DOHH2 (cell line): ENCODE measurements around the gene UPP1.
"Not testable (repeated sequence)": the region's sequence is repeated elsewhere in the genome, so short reads cannot be mapped to it uniquely, and the experiment has no call there.

Experiments
- H3F3A ChIP-seq: fragments of 200-600 bp; sonication (generic), shearing (Covaris generic); 2 replicates; pipeline ENCODE4 v1.6.0; 2016; ENCODE audit warnings: antibody characterized with exemption, mild to moderate bottlenecking; ENCODE audit not compliant: control insufficient read depth, insufficient read depth
- H3K27ac ChIP-seq: fragments of 200-600 bp; sonication (generic); 2 replicates; pipeline ENCODE4 v1.5.1; 2014; ENCODE audit warnings: low read depth, mild to moderate bottlenecking, low read length, moderate library complexity
- H3K27me3 ChIP-seq: fragments of 200-600 bp; sonication (generic); 2 replicates; pipeline ENCODE4 v1.6.1; 2014; ENCODE audit warnings: mild to moderate bottlenecking, low read length, mixed read lengths; ENCODE audit not compliant: control insufficient read depth
- H3K36me3 ChIP-seq: fragments of 200-600 bp; sonication (generic); 2 replicates; pipeline ENCODE4 v1.6.1; 2014; ENCODE audit warnings: mild to moderate bottlenecking, low read length, moderate library complexity, mixed read lengths; ENCODE audit not compliant: control insufficient read depth
- H3K4me1 ChIP-seq: fragments of 200-600 bp; sonication (generic); 2 replicates; pipeline ENCODE4 v1.6.1; 2014; ENCODE audit warnings: mild to moderate bottlenecking, low read length, mixed read lengths; ENCODE audit not compliant: control insufficient read depth
- H3K4me2 ChIP-seq: fragments of 200-600 bp; sonication (generic); 2 replicates; pipeline ENCODE4 v1.6.0; 2014; ENCODE audit warnings: mild to moderate bottlenecking, low read length, moderate library complexity
- H3K4me3 ChIP-seq: fragments of 200-600 bp; sonication (generic); 2 replicates; pipeline ENCODE4 v1.5.1; 2014; ENCODE audit warnings: mild to moderate bottlenecking, low read length, mixed read lengths
- H3K79me2 ChIP-seq: fragments of 200-600 bp; sonication (generic); 2 replicates; pipeline ENCODE4 v1.6.1; 2014; ENCODE audit warnings: mild to moderate bottlenecking, low read length, mixed read lengths; ENCODE audit not compliant: control insufficient read depth
- H3K9me2 ChIP-seq: fragments of 200-600 bp; sonication (generic); replicated peaks from 2 replicates; pipeline ENCODE4 v1.6.1; 2014; ENCODE audit warnings: mild to moderate bottlenecking, low read length, mixed read lengths; ENCODE audit not compliant: control insufficient read depth
- H3K9me3 ChIP-seq: fragments of 200-600 bp; sonication (generic); 2 replicates; pipeline ENCODE4 v1.6.1; 2014; ENCODE audit warnings: antibody characterized with exemption, low read length, mixed read lengths; ENCODE audit not compliant: control insufficient read depth, insufficient read depth
- H4K20me1 ChIP-seq: fragments of 200-600 bp; sonication (generic); 2 replicates; pipeline ENCODE4 v1.6.0; 2014; ENCODE audit warnings: low read depth, mild to moderate bottlenecking, antibody characterized with exemption, low read length, moderate library complexity; ENCODE audit not compliant: control insufficient read depth, insufficient read depth
- EZH2phosphoT487 ChIP-seq: fragments of 200-600 bp; sonication (generic); IDR thresholded peaks from 2 replicates; pipeline ENCODE4 v1.6.1; 2017; ENCODE audit warnings: borderline replicate concordance, mild to moderate bottlenecking, antibody characterized with exemption, low read length, moderate library complexity, mixed read lengths
- TF ChIP-seq, protein P1 (sequence below): fragments of 200-600 bp; sonication (generic); IDR thresholded peaks from one replicate; pipeline ENCODE4 v1.5.1; 2014; ENCODE audit warnings: antibody characterized with exemption, mild to moderate bottlenecking, low read depth, low read length; ENCODE audit not compliant: poor library complexity, severe bottlenecking

UPP1 gene

DNA sequence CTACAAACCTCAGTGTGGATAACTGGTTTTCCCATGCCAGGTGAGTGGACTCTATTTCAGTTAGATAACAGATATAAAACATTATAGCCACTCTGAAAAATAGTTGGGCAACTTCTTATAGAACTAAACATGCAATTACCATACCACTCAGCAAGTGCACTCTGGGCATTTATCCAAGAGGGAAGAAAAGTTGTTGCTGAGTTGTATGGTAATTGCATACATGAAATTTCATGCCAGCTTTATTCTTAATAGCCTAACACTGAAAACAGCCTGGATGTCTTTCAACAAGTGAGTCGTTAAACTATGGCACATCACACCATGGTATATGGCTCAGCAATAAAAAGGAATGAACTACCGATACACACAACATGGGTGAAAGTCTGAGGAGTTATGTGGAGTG is 10.6 kb upstream of the UPP1 start:
- H3K9me3 ChIP-seq = no peaks in the 10 kb centered on the region
- no peaks in the 10 kb centered on the region for H3K36me3 ChIP-seq
- no peaks in the 10 kb centered on the region for H3K4me1 ChIP-seq
- H3K9me2 ChIP-seq = no peaks in the 10 kb centered on the region
- H4K20me1 ChIP-seq = no peaks in the 10 kb centered on the region
- H3K4me3 ChIP-seq = no peak overlapping the region
- TF ChIP-seq EZH2phosphoT487 = no peak
- TF ChIP-seq, protein P1, sequence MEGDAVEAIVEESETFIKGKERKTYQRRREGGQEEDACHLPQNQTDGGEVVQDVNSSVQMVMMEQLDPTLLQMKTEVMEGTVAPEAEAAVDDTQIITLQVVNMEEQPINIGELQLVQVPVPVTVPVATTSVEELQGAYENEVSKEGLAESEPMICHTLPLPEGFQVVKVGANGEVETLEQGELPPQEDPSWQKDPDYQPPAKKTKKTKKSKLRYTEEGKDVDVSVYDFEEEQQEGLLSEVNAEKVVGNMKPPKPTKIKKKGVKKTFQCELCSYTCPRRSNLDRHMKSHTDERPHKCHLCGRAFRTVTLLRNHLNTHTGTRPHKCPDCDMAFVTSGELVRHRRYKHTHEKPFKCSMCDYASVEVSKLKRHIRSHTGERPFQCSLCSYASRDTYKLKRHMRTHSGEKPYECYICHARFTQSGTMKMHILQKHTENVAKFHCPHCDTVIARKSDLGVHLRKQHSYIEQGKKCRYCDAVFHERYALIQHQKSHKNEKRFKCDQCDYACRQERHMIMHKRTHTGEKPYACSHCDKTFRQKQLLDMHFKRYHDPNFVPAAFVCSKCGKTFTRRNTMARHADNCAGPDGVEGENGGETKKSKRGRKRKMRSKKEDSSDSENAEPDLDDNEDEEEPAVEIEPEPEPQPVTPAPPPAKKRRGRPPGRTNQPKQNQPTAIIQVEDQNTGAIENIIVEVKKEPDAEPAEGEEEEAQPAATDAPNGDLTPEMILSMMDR = no peak
- H3K4me2 ChIP-seq = no peak overlapping the region
- no peak overlapping the region for H3K27ac ChIP-seq
- no peaks in the 10 kb centered on the region for H3F3A ChIP-seq
- peaks cover 4% of the 10 kb centered on the region; the same call in 1 of the 2 replicates for H3K27me3 ChIP-seq
- no peaks in the 10 kb centered on the region for H3K79me2 ChIP-seq

DNA sequence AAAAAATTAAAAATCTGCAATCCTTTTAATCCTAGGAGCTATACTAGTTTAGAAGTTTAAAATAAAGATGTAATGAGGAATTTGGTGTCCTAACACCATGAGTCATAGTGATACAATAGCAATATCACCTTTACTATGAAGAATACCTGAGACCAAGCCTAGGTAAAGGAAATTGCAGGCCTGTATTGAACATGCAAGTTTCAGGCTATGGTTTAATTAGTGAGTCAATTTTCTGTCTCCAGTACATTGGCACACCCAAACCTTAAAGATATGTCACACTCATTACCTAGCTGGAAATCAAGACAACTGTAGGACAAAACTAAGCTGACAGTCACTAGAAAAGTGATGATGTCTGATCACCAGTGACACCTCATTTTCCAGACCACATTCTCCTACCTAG is 6.7 kb upstream of the UPP1 start:
- not testable (repeated sequence) for H3K4me2 ChIP-seq, H4K20me1 ChIP-seq, H3K27ac ChIP-seq, H3K36me3 ChIP-seq, H3K79me2 ChIP-seq, H3K27me3 ChIP-seq, H3K9me2 ChIP-seq, H3F3A ChIP-seq, H3K9me3 ChIP-seq, H3K4me1 ChIP-seq, H3K4me3 ChIP-seq

DNA sequence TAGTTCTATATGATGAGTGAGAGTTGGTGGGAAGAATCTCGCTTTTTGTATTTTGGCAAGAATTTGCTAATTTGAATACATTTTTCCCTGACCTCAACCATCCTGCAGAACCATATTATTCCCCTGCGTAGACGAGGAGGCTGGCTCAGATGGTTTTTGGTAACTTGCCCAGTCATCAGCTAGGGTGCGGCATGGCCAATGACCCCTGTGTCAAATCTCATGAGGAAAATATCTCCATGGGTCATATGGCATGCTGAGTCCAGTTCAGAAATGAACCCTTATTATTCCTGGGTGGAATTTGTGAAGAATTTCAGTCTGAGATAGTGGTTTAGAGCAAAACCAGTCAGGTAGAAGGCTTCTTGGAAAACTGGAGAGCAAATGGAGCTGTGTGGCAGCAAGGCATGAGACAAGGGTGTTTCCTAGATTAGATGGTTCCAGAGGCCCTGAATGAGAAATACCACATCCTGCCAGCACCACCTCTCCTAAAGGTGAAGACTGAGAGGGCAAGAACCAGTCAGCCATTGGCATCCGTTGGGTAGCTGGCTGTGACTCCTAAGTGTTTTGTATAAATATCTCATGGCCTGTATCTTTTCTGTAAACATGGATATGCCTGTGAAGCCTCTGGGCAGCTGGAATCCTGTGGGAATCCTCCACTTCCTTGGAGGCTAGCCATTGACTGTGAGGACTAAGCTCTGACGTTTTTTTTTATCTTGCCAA is 5.8 kb upstream of the UPP1 start:
- Histone ChIP-seq H3K27me3 (peaks cover under 1% of the 10 kb centered on the region; the same call in 1 of the 2 replicates), H3K4me2 (no peak overlapping the region), H3K9me2 (no peaks in the 10 kb centered on the region), H3K4me3 (no peak overlapping the region), H3K4me1 (peaks cover 11% of the 10 kb centered on the region), H3K79me2 (no peaks in the 10 kb centered on the region), H3F3A (no peaks in the 10 kb centered on the region), H3K36me3 (no peaks in the 10 kb centered on the region), H3K9me3 (no peaks in the 10 kb centered on the region), H4K20me1 (no peaks in the 10 kb centered on the region), H3K27ac (no peak overlapping the region)
- TF ChIP-seq EZH2phosphoT487 = no peak
- TF ChIP-seq, protein P1 = no peak

DNA sequence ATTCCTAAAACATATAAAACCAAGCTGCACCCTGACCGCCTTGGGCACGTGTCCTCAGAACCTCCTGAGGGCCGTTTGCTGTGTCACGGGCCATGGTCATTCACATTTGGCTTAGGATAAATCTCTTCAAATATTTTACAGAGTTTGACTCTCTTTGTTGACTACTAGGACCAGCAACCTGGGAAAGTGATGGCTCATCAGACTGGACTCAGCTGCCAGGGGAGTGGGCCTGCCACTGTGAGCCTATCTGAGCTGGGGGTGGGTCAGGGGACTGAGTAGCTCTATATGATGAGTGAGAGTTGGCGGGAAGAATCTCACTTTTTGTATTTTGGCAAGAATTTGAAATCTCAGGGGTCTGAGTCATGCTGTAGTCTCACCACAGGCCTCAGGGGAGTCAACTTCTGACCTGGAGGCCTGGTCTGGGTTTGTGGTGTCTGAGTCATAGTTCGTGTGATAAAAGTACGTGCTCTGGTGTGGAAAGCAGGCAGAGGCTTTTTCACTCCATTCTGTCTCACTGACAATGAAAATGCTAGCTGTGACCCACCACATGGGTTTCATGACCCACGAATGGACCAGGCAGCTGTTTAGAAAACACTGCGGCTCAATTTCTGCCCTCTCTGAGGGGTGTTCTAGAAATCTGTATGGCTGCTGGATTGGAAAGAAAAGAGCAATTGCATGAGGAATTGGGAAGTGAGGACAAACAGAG is 4.2 kb upstream of the UPP1 start:
- no peak overlapping the region for H3K4me3 ChIP-seq
- H3K4me2 ChIP-seq = no peak overlapping the region
- no peaks in the 10 kb centered on the region for H3K79me2 ChIP-seq
- H3K9me3 ChIP-seq = no peaks in the 10 kb centered on the region
- H3K36me3 ChIP-seq = no peaks in the 10 kb centered on the region
- TF ChIP-seq EZH2phosphoT487 = no peak
- TF ChIP-seq, protein P1 = no peak
- H3K27ac ChIP-seq = no peak overlapping the region
- H4K20me1 ChIP-seq = no peaks in the 10 kb centered on the region
- H3K4me1 ChIP-seq = peaks cover 21% of the 10 kb centered on the region
- H3K9me2 ChIP-seq = no peaks in the 10 kb centered on the region
- no peaks in the 10 kb centered on the region for H3F3A ChIP-seq
- peaks cover 15% of the 10 kb centered on the region for H3K27me3 ChIP-seq
